Stimulated activated CD4-positive, alpha-beta T cell treated with anti-CD3 and anti-CD28 coated beads, Interleukin-2, amount 100 ng/mL, for 4 hours (primary cell): ENCODE measurements around the gene BACE2.
"Not testable (repeated sequence)": the region's sequence is repeated elsewhere in the genome, so short reads cannot be mapped to it uniquely, and the experiment has no call there.

Source experiments
- DNase-seq: peaks from one replicate; pipeline ENCODE4 v3.0.0-alpha.2; 2020; ENCODE audit warnings: low read depth

BACE2 gene

DNA sequence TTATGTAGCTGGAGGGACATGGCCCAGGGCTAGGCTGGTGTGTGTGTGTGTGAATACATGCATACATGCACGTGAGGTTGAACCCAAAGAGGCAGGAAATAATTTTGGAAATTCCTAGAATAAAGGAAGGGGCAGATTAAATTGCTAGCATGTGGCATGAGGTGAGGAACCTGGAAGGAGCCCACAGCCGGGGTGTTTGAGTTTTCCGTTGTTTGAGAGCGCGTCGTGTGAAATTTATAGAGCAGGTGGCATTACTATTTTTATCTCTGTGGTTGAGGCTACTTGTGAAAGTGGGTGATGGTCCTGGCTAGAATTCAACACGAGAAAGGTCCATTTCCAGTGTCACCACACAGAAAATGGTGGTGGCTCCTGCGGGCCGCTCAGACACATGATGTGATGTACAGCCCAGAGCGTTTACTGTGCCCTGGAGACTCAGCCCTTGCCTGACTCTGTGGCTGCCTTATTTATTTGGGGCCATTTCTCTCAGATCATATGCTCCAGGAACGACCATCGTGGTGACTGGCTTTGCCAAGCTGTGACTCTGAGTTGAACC lies 48.0 kb downstream of the BACE2 start:
- no peak for DNase-seq

DNA sequence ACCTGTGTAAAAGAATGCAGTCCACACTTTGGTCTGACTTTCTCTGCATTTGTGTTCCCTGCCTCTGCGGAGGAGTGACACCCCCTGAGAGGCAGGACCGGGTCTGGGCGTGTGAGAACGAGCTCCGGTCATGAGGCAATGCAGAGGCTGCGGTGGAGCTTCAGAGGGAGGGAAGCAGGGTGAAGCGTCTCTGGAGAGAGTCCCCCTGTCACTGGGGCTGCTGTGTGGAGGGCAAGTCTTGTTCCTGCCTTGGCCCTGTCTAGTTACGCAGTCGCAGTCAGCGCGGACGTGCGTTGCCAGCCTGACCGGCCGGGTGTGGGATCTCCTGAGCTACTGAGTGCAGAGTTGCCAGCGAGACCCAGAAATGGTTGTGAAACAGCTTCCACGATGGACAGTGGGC lies 48.5 kb downstream of the BACE2 start:
- DNase-seq = no peak

DNA sequence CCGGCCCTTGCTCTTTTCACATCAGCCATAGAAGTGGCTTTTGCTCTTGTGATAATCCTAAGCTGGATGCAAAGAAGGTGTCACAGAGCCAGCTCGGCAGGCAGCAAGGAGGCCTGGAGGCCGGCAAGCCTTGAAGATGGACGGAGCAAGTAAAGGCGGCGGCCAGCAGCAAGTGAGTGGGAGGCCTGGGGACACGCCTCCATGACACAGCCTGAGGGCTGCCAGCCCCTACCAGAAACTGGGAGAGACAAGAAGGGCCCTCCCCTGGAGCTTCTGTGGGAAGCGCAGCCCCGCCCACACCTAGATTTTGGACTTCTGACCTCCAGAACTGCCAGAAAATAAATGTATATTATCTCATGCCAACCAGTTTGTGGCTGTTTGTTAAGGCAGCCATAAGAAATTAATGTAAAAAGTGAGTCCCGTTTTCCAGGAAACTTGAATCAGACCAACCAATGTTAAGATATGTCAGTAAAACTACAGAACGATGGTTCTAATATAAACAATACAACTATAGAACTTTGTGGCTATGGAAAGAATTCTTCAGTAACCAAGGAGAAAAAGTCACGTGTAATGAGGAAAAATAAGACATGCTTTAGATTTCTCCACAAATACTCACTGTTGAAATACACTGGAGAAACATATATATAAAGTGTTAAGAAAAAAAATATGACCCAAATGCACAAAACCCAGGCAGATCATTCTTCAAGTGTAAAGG lies 49.9 kb downstream of the BACE2 start:
- no peak for DNase-seq

DNA sequence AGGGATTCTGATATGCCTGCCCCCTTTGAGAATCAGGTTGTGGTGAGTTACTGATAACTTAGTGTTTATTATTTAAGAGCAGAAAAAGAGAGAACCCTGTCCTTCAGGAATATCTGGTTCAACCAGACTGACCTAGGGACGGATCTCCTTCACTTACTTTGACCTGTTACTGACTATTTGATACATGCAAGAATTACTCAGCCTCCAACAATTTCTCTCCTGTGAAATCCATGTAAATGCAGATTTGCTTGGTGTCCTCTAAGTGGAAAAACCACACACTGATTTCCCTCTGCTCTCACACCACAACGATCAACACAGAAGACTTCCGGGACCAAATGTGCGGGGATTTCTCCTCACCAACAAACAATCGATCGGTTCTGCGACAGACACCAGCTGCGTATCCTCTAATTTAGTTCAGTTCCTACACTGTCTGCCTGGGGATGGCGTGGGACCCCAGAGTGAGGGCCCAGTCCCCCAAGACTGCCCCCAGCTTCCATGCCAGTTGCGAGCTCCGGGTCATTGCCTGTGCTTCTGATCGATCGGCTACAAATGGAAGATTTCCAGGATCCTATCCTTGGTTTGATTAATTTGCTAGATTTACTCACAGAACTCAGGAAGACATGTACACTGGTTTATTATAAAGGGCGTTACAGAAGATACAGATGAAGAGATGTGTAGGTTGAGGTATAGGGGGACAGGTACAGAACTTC lies 51.7 kb downstream of the BACE2 start:
- DNase-seq = no peak

DNA sequence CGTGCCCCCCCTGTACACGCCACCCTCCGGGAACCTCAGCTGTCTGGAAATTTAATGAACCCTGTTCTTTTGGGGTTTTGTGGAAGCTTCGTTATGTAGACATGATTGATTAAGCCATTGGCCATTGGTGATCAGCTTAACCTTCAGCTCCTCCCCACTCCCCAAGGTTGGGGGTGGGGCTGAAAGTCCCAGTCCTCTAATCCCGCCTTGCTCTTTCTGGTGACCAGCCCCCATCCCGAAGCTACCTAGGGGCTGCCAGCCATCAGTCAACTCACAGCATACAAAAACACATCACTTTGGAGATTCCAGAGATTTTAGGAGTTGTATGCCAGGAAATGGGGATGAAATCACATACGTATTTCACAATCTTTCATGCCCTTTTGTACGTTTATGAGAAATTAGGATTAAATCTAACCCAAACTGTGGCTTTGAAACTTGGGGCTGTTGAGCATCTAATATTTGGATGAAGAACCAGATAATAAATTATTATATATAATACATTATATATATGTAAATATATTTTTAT lies 52.3 kb downstream of the BACE2 start:
- no peak for DNase-seq

DNA sequence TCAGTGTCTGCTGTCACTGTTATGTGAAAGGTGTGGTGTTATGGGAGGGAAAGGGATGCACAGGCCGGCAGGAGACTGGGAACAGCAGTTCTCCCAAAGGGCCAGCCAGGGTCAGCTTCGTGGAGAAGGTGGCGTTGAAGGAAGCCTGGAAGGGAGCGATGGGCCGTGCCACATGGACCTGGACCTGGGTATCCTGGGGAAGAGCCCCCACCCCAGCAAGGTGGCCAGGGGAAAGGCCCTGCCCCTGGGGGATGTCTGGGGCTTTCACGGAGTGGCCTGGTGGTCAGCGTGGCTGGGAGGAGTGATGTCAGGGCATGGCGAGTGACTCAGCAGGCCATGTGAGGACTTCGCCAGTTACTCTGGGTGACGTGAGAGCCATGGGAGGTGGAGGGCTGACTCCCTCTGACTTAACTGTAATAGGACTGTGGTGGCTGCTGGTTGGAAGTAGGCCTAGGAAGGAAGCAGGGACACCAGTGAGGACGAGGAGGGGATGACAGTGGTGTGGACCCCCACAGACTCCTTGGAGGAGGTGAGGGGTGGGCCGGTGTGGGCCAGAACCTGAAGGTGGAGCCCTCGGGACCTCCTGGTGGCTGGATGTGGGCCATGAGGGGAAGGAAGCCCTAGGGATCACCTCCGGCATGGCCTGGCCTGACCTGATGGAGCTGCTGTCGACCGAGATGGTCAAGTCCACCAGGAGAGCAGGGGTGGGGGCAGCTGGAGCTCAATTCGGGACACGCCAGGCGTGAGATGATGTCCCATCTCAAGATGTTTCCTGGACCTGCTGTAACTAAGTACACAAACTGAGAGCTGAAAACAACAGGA lies 54.5 kb downstream of the BACE2 start:
- no peak for DNase-seq

DNA sequence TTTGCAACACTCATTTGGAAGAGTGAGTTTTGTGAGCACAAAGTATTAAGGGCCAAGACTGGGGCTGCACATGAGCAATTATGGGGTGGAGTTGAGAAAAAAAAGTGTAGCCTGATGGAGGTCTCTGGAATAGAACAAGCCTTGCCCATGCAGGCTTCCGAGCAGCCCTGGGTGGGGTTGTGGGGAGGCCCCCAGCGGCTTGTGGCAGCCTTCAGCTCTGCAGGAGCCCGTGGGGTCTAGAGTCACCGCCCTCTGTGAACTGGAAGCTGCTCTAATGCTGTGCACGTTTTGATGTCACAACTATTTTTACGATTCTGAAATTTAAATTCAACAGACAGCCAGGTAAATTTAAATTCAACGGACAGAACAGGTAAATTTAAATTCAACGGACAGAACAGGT lies 58.9 kb downstream of the BACE2 start:
- DNase-seq = no peak

DNA sequence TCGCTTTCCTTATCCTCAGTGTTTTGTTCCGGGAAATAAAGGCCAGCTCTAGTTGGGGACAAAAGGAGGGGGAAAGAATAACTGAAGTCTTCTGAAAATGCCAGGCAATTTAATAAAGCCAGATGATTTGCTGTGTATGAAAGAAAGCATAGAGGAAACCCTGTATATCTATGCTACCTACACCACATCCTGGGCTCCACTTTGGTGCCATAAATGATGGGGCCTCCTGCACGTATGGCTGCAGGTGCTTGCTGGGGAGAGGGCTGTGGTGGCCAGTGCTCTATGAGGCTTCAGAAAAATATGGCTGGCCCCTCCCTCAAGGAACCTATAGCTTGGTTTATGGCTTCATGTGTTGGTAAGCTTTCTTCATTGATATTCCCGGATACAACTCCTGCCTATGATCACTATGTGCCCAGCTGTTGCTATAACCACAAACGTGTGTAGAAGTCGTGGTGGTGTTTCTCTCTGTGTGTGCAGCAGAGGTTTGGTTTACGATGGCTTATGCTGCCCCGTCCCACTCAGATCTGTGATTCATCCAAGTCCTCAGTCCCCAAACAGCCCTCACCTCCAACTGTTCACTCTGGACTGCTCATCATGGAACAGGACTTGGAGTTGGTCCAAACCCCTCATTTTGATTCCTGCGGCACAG lies 59.5 kb downstream of the BACE2 start:
- DNase-seq = no peak

DNA sequence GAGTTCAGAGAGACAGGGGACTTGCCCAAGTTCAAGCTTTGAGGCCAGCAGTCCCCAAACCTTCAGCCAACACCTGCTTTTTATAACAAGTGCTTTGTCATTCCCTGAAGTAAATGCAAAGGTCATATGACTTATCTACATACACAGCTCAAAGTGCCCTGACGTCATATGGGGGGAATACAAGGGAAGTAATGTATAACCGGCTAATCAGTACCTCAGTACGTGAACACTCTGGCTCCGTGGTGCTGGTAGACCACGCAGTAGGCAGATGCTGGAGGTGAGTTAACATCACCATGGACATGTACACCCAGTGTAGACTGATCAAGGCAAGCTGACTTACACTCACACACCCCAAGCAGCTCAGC lies 60.0 kb downstream of the BACE2 start:
- DNase-seq = no peak

DNA sequence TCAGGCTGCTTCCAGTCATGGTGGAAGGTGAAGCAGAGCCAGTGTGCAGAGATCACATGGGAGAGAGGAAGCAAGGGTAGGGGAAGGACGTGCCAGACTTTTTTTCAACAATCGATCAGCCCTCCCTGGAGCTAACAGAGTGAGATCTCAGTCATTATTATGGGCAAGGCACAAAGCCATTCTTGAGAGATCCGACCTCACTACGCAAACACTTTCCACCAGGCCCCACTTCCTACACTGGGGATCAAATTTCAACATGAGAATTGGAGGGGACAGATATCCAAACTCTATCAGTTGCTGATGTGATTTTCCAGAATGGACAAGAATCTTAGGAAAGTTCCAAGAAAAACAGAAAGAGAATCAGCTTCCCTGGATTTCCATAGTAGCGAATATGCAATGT lies 60.5 kb downstream of the BACE2 start:
- no peak for DNase-seq

DNA sequence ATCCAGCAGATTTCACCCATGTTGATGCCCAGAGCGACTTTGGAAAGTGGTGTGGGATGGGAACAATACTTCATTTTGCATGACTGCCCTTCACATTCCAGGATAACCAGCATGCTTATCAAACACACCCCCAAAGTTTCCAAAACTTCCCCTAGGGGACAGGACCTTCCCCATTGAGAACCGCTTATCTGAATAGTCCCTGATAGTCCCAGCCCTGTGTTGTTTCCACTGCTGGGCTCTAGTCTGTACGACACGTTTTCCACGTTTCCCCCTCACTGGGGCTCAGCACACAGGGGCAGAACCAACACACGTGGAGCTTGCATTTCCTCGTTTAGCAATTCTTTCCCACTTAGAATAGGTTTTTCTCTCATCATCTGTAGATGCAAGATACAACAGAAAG lies 61.0 kb downstream of the BACE2 start:
- DNase-seq = no peak

DNA sequence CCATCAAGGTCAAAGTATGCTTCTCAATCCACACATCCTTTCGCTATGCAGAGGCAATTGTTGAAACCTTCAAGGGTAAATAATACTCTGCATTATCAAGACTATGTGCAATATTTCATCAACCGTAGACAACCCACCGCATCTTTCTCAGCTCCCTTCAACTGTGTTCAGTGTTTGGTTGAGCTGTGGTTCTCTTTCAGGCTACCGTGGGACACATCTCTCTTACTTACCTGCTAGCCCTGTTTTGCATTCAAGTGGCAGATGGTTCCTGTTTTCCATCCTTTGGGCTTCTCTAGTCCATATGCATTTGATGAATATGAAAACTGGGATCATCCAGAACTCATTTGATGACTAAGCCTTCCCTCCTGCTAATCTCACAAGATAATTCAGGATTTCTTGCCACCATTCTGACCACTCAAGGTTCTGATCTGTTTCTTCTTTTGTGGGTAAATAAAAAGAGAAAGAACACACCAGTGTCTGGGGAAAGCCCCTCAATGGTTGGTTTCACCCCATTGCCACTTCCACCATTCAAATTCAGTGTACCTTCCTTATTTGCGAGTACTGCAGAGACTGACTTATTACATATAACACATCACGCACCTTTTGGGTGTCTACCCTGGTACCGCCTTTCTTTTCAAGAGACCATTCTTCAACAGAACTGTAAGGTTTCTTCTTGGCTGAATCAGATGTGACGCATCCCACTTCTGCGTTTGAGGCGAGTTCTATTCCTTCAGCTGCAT lies 61.7 kb downstream of the BACE2 start:
- DNase-seq = no peak

DNA sequence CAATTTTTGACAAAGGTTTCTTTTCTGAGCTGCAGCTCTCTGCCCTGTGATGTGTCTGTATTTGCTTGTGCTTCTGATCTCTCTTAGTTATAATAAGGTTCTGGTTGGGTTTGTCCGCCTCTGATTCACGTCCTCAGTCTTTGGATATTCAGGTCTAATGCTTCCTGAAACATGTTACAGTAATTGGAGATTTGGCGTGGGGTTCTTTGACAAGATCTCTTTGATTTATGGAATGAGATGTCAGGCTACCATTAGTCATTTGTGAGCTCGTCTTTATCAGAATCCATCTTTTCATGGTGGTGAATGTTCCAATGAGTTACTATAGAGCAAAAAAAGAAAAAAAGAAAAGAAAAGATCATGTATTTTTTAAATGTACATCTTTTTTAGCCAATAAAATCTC lies 62.5 kb downstream of the BACE2 start:
- no peak for DNase-seq

DNA sequence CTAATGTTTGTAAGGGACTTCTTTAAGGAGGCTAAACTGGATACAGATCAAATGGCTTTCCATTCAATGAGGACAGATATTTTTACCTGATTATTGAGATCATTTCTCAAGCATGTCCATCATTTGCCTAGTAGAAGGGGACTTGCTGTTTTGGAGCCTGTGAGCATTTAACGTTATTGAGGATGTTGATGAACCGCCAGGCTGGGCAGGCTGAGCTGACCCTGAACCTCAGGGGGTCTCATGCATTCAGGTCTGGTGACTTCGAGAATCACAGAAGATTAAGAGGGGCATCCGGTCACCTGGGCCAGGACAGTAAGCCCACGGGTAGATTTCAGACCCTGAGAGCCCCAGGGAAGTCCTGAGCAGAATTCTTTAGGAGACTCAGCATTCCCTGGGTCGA lies 63.1 kb downstream of the BACE2 start:
- DNase-seq = no peak

DNA sequence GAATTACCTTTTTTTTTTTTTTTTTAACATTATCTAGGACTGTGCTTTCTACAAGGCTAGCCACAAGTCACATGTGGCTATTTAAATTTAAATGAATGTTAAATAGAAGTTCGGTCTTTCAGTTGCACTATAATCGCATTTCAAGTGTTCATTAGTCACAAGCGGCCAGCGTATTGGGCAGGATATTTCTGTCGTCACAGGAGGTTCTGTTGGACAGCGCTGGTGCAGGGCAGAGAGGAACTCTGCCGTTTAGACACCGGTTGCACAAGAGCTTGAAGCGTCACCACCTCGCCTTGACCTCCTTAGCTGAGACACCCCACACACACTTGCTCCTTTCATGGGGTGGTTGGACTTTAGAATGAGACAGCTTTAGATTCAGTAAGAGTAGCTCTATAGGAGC lies 64.1 kb downstream of the BACE2 start:
- DNase-seq = no peak

DNA sequence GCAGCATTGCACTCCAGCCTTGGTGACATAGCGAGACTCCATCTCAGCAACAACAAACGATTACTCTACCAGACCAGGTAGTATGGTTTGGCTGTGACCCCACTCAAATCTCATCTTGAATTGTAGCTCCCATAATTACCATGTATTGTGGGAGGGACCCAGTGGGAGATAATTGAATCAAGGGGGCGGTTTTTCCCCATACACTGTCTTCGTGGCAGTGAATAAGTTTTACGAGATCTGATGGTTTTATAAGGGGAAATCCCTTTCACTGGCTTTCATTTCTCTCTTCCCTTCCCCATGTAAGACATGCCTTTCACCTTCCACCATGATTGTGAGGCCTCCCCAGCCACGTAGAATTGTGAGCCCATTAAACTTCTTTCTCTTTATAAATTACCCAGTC lies 66.0 kb downstream of the BACE2 start:
- DNase-seq = no peak

DNA sequence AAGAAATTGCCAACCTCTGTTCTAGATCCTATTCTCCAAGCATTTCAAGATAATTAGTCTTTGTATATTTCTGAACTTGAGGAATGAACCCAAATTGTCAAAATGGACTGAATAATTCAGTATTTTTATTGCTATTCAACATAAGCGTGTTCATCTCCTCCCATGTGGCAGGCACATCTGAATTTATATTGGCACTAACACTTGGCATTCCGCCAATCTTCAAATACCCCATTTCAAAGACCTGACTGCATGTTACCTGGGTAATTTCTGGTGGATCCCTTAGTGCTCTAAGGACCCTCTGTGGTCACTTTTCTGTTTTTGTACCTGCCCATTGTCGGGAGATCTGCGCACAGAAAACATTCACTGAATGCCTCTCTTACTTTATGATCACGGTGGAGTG lies 66.6 kb downstream of the BACE2 start:
- no peak for DNase-seq

DNA sequence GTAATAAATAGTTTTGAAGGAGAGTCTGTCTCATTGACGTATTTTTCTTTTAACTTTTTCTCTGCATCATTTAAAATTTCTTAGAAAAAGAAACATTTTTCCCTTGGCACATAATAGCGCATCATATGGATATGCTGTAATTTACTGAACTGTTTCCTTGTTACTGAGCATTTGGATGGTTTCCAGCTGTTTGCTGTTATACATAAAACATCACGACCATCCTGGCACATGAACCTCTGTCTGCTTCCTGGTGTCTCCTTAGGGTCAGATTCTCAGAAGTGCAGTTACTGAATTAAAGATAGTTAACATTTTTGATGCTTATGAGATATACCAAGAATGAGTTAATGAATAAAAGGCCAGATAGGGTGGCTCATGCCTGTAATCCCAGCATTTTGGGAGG lies 67.2 kb downstream of the BACE2 start:
- no peak for DNase-seq

DNA sequence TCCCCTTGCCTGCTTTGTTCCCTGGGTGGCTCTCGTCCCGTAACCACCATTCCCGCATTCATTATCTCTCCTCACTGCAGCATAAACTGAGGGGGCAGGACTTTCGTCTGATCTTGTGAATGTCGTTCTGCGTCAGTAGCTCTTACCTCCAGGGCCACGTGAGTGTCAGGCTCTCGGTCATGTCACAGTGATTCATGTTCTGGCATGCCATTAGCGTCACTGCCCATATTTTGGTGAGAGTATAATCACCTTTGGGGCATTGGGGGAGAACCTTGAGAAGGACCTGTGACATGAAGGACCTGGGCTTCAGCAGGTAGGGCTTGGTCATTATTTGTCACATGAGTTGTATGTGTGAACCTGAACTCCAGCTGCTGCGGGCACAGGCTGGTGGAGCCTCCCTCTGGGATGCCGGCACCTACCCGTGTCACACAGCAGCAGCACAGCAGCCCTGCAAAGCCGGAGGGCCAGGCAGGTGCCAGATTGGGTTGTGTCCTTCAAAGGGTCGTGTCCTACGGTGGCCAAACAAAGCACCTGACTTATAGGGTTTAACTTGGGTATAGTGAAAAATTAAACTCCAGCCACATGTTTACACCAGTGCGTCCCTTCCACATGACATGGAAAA lies 68.5 kb downstream of the BACE2 start:
- no peak for DNase-seq

DNA sequence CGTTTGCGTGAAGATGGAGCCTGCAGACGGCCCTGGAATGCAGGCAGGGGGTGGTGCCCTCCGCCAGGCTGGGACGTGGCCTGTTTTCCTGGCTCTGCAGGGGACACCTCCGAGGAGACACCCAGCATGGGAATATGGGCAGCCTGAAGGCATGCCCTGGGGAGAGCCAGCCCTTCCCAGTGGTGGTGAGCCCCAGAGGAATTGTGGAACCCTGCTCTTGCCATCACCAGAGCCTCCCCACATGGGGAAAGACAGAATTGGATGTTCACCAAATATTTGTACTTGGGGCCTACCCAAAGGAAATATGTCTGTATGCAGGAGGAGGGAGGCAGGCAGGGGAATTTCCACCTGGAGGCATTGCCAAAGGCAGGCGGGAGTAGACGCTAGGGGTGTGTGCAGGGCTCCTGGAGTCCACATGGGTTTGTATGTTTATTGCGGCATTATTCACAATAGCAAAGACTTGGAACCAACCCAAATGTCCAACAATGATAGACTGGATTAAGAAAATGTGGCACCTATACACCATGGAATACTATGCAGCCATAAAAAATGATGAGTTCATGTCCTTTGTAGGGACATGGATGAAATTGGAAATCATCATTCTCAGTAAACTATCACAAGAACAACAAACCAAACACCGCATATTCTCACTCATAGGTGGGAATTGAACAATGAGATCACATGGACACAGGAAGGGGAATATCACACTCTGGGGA lies 70.3 kb downstream of the BACE2 start:
- not testable (repeated sequence) for DNase-seq
